Nucleus accumbens (tissue), 56 donors: Measurements from ENCODE around the gene MELTF.

Experiments
- DNase-seq, 56 donors: peaks; one replicate each; lab custom pipeline; 2025; lab: John Stamatoyannopoulos, UW

Gene MELTF

DNA sequence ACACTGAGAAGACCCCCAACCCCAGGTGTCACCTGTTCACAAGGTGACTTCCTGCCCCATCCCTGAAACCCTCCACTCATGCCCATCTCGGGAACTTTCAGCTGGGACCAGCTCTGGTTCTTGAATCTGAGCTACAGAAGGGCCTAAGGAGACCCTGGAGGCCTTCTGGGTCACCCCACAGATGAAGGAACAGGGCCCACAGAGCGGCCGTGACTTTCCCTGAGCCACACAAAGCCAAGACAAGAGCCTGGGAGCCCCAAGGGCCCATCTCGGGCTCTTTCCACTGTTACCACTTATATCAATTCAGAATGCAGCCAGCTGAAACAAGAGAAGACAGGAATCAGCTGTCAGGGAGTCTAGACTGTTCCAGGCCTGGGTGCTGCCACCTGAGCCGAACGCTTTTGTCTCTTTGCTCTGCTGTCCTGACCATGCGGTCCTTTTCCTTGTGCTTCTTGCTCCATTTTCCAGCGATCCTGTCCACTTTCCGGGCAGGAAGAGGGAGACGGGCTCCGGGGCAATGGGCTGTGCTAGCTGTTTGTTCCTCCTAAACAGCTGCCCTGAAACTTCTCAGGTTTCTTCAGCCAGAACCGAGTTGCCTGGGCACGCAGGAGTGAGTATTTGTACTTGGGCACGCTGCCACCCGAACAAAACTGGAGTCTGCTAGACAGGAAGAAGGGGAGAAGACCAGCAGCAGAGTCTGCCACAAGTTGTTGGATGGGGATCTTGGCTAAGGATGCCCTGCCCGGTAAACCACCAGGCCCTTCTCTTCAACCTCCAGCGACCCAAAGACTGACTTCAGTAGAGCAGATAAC is 33.0 kb downstream of the MELTF start:
- DNase-seq, result no peak

- no peak for DNase-seq
Observed at GRCh38 chr3:196995646-196996355, 33.8 kb downstream of the MELTF start.

DNA sequence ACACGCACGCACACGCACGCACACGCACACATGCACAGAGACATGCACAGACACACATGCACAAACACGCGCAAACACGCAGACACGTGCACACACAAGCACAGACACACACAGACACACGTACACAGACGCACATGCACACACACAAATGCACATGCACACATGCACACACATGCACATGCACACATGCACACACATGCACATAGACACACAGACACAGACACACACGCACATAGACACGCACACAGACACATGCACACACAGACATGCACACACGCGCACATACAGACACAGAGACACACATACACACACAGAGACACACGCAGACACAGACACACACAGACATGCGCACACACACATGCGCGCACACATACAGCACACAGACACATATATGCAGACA is 34.6 kb downstream of the MELTF start:
- DNase-seq, result no peak

DNA sequence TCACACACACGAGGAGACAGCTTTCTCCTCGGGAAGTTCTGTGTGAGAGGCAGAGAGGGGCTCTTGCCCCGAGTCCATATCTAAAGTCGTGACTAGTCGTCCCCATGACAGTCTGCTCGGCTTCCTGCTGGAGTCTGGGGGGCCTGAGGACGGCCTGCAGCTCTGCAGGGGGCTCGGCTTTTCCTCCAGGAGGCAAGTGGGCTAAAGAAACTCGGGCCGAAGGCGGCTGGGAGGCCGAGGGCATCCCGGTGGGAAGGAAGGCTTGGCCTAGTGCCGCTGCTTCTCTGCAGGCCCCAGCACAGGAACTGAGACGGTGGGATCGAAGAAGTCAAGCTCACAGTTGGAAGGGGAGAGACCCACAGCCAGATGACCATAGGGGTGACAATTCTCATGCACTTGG is 35.6 kb downstream of the MELTF start:
- DNase-seq, result no peak

- no peak for DNase-seq
Observed at GRCh38 chr3:196992461-196993065, 37.1 kb downstream of the MELTF start.

DNA sequence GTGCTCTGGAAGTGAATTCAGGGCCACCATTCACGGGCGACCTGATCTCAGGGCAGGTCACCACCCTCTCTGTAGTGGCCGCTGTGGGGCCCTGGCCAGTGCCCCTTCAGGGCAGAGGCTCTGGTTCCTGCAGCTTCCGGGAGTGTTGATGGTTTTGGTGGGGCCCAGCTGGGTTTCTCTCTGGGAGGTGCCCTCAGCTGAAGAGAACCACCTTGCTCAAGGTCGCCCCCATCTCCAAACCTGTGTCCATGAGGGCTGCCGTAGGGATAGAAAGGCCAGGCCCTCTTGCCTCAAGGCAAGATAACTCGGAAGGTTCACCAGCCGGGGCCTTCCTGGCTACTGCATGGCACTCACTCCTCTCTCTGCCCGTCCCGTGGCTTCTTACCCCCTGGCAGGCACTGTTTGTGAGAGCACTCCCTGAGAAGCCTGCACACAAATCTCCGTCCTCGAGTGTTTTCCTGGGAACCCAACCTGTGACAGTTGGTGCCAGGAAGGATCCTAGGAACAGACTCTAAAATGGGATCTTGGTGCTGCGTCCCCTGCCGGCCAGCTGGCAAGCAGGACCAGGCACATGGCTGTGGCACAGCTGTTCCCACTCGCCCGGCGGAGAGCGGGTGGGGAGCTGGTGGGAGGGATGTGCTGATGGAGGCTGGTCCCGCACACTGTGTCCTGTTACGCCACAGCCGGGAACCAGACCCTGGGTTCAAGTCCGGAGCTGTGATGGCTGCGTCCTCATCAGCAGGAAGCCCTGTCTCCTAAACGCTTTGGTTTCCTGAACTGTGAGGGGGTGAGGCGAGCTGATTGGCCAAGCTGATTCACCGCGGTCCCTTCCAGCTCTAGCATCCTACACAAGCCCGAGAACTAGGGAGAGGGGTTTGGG is 37.8 kb downstream of the MELTF start:
- no peak for DNase-seq

DNA sequence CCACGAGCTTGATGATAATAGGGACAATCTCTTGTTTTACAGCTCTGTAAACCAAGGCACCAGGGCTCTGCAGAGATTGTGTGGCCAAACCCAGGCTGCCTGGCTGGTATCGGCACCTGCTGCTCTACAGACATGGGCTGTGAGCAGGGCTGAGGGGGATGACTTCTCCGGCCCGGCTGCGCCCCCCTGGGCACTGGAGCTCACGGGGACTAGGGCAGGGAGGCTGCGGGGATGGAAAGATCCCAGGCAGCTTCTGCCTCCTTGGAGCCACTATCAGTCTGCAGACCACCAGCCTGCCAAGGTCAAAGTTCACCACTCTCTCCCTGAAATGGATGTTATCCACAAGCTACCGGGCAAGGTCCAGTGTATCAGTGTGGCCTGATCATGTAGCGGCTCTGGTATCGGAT is 39.0 kb downstream of the MELTF start:
- DNase-seq, result no peak

- no peak for DNase-seq
Observed at GRCh38 chr3:196989721-196990262, 39.8 kb downstream of the MELTF start.

GRCh38 chr3:196988241-196989029 is 41.2 kb downstream of the MELTF start:
- no peak for DNase-seq

DNA sequence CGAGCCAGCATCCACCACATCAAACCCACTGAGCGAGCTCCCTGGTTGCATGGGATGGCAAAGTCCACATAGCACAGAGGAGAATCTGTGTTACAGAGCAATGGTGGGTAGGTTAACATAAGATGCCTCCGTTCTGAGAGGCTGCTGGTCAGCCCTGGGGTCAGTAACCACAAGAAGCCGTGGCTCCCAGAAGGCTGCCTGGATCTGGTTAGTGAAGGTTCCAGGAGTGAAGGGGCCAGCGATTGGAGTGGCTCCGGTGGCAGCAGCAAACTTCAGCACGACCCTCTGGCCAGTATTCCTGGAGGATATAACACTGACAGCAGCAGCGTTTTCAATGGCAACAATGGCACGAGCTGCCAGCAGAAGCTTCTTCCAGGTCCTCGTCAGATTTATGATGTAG is 42.6 kb downstream of the MELTF start:
- DNase-seq, result no peak

DNA sequence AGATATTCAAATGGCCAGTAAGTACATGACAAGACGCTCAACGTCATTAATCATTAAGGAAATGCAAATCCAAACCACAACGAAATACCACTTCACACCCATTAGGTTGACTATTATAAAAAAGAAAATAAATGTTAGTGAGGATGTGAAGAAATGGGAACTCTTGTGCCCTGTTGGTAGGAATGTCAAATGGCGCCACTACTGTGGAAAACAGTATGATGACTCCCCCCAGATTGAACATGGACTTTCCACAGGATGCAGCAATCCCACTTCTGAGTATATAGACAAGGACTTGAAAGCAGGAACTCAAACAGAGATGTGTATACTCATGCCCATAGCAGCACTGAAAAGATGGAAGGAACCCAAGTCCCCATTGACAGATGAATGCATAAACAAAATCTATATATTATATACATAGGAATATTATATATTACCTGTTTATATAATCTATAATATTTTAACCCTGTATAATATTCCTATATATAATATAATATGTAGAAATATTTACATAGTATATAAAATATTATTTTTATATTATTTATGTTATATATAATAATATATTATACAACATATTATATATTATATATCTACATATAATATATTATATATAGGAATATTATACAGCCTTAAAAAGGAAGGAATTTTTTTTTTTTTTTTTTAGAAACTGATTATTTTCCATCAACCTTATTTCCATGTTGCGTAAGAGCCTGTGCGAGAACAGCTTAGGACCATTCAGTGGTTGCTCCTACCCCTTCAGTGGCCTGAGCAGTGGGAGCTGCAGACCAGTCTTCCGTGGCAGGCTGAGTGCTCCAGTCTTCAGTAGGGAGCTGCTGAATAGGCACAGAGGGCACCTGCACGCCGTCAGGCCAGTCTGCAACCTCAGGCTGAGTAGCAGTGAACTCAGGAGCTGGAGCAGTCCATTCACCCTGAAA is 43.4 kb downstream of the MELTF start:
- DNase-seq, result no peak

- no peak for DNase-seq
Observed at GRCh38 chr3:196985298-196985697, 44.3 kb downstream of the MELTF start.

GRCh38 chr3:196983186-196983585 is 46.4 kb downstream of the MELTF start:
- DNase-seq, result no peak

DNA sequence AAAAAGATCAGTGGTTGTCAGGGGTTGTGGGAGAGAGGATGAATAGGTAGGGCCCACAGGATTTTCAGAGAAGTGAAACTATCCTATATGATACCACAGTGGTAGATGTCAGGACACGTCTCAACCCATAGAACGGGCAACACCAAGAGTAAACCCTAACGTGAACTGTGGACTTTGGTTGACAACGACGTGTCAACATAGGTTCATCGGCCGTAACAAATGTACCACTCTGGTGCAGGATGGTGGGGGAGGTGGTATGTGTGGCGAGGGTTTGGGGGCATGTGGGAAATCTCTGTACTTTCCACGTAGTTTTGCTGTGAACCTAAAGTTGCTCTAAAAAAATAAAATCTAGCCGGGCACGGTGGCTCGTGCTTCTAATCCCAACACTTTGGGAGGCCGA is 48.0 kb downstream of the MELTF start:
- no peak for DNase-seq

DNA sequence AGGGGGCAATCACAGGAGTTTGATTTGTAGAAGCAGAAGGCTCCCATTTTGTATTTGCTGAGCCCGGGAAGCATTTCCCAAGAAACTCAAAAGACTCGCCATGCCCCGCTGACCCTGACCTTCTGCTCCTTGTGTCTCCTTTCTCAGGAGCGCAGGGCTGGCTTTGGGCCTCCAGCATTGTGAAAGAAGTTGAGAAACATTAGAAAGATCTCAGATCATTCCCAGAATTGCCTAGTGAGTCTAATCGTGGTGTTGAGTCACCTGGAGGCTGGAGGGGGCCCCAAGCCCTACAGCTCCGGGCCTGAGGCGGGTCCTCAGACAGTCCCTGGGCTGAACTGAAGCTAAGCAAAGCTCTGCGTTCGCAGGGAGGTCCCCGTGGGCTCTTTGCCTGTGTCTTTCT is 50.1 kb downstream of the MELTF start:
- DNase-seq, result no peak

DNA sequence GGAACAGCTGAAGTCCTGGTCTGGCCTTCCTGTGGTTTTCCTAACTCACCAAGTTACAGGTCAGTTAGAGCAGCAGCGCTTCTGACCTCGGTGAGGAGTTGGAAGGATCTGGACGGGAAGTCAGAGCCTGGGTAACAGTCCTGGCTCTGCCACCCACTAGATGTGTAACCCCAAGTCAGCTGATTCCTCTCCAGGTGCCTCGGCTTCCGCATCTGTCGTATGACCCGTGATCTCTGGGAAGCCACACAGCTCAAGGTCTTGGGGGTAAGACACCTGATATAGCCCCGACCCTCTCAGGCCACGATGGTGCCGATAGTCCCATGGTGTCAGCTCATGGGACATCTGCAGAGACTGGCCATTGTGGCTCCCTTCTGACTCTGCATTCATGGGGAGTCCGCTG is 52.7 kb downstream of the MELTF start:
- DNase-seq, result no peak

GRCh38 chr3:196975349-196975748 is 54.3 kb downstream of the MELTF start:
- no peak for DNase-seq

GRCh38 chr3:196974661-196975060 is 55.0 kb downstream of the MELTF start:
- DNase-seq, result no peak
